HL-60/S4 treated with phorbol 12-myristate 13-acetate at 8.2 ng/mL for 4 days and 3 days (cell line): Measurements from ENCODE around the gene EXTL1.

Source experiments
- in situ Hi-C: fragments of 300-500 bp; cut with MboI; formaldehyde crosslinking; loops from 2 replicates; pipeline ENCODE4 v1.15.0; 2022; ENCODE audit warnings: low sequenced_read_pairs

EXTL1 gene

DNA sequence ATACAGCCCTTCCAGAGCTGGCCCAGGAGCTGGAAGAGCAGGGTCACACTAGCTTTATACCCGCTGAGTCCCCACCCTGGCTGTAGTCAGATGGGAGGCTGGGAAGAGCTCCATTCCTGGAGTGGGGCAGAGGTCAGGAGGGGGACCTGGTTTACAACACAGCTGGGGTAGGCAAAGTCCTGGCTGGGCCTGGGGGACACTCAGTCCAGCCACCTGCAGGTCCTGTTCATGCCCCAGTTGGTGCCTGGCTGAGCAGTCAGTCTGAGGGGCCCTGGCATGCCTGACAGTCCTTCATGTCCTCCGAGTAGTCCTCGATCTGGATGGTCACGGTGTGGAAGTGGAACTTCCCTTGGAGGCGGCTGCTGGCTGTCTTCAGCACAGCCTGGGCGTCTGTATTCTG, 17.3 kb downstream of the EXTL1 start:
- in situ Hi-C loops = no loop called here

DNA sequence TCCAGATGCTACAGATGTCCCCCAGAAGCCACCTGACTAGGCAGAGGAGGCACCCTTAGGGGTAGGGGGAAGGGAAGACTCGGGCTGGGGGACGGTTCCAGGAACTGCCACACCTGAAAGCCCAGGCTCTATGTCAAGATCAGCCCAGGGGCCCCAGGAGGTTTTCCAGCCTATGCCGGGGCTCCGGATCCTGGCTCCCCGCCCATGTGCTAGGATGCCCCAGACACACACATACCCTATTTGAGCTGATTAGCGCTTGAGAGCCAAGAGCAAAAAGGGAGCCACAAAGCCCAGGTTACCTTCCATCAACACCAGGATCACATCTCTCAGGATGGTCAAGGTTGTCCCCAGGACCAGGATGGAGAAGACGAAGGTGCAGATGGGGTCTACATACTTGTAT, 19.8 kb downstream of the EXTL1 start:
- in situ Hi-C loops = no loop called here

DNA sequence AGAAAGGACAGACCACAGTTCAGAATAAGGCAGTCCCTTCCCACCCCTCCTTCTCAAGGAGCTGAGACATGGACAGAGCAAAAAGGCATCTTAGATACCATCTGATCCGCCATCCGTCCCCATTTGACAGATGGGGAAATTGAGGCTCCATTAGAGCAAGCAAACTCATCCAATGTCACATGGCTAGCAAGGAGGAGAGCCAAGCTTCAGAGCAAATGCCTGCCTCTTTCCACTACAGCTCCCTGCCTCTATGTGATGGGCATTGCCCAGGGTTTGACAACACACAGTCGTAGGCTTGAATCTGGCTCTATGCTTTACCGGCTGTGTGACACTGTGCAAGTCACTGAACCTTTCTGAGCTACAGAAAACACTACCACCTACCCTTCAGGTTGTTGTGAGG, 20.4 kb downstream of the EXTL1 start:
- in situ Hi-C loops = no loop called here

DNA sequence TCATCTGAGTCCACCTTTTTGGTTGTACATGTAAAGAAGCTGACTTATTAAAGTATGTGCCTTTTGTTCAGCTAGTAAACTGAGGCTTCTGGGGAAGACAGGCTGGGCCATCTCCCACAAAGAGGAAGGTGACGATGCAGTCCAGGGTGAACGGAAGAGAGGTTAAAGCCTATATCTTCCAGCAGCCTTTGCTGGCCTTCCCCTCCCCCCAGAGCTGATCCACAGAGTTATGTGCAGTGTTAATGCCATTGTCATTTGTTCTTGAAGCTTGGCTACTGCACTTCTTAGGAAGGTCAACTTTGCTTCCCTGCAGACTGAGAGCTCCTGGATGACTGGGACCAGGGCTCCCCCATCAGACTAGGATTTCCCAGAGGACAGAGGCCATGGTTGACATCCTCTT, 22.2 kb downstream of the EXTL1 start:
- in situ Hi-C loops = no loop called here

DNA sequence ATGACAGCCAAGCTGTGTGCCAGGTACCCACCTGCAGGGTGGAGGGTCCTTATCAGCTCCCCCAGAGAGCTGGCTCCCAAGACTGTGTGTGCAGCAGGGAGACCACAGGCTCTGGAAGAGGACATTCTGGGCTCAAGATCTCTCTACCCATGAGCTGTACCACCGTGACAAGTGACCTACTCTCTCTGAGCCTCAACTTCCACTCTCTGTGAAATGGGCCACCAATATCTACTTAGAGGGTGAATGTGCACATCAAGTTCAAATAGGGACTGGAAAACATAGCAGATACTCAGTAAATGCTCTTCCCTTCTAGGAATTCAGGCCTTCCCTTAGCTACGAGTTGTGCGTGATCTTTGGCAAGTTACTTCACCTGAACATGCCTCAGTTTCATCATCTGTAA, 22.8 kb downstream of the EXTL1 start:
- in situ Hi-C loops = no loop called here

DNA sequence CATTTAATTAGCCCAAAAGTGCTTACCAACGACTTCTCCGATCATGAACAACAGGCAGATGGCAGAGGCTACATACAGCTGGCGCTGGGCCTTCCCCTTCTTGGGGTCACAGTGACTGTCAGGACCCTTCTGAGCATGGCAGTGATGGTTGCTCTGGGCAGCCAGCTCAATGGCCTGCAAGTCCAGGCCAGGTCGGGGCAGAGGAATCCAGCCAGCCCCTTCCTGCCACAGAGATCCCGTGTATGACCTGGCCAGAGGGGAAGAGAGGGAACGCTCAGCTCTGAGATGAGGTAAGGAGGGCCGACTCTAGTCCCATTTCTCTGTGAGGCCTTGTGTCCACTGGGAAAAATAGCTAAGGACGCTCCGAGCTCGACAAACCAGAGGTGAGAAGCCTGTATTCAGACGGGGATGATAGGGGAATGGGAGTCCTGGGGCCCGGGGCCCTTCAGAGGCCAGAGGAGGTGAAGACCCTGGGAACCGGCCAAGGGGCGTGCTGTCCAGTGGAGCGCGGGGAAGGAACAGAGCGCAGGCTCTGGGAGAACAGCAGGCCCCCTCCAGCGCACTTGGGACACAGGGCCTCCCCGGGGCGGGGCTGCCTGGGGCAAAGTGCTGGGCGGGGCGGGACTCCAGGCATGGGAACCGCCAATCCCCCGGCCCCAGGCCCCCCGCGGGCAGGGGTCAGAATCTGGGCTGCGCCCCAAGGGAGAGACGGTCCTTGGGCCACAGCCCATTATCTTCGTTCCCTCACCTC, 23.6 kb downstream of the EXTL1 start:
- in situ Hi-C loops = no loop called here

DNA sequence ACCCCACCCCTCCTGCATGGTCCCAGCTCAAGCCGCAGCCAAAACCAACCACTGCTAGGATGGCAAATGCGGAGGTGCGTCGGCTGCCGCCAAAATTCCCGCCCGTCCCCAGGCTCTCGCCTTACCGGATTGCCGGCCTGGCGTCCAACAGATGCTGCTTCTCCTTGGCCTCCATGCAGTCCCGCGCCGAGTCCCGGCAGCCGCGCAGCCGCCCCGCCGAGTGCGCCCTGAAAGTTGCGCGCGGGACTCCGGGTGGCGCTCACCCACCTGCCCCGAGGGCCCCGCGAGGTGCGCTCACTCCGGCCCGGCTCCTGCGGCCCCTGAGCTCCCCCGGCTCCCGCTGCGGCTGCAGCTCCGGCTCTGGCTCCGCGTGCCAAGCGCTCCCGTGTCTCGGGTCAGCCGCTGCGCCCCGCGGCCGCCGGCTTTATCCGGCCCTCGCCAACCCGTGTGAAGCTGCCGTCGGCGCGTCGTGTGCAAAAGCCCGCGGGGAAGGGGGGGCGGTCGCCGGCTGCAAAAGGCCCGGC, 24.2 kb downstream of the EXTL1 start, which contains the start of gene SLC30A2:
Gene SLC30A2 (minus strand): TSS at position 397 of the 524 bp plus-strand sequence. CDS start 222 bp downstream, at position 175.
- in situ Hi-C loops = no loop called here

DNA sequence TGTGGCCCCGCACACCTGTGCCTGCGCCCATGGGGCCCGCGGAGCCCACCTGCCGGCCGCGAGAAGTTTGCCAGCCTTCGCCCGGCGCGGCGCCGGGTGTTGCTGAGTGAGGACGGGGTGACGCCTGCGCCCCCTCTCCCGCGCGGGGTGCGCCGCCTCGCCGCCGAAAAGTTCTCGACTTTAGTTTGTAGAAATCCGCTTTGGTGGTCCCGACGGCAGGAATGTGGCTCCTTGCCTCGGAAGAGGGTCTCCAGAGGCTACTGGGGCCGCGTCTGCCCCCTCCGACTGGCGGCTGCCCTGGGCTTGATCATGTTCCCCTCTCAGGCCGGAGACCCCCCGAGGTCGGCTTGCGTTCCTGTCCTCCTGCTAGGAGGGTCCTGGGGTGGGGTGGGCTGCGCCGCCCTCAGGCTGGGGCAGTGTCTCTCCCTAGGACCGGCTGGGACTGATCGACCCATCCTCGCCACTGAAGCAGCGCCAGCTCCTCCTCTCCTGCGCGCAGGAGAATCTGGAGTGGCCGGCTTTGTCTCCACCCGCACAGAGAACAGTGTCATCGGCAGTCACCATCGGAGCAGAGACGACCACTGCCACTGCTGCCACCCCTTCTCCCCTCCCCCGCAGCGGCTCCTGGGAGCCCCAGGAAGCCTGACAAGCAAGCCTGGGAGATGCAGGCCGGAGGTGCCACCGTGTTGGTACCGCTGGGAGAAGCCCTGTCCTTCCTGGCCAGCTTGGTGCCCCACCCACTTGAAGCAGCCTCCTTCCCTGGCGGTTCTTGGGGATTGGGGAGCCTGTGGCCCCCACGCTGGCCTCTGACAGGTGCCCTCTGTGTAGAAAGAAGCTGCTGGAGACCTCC, 24.9 kb downstream of the EXTL1 start:
- in situ Hi-C loops = no loop called here

DNA sequence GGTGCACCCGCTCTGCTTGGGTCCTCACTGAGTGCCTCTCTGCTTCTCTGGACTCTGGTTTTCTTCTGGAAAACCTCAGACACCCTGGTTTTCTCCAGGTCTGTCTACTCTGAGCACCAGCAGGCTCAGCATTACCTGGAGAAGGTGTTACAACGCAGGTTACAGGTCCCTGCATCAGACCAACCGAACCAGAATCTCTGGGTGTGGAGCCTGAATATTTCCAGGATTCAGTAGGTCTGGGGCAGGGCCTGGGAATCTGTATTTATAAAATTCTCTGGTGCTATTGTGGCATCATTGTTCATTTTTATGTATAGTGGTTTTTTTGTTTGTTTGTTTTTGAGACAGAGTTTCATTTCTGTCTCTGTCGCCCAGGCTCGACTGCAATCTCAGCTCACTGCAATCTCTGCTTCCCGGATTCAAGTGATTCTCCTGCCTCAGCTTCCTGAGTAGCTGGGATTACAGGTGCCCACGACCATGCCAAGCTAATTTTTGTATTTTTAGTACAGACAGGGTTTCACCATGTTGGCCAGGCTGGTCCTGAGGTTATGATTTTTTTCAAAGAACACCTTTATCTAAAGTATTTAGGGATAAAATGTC, 25.8 kb downstream of the EXTL1 start:
- in situ Hi-C loops = no loop called here

DNA sequence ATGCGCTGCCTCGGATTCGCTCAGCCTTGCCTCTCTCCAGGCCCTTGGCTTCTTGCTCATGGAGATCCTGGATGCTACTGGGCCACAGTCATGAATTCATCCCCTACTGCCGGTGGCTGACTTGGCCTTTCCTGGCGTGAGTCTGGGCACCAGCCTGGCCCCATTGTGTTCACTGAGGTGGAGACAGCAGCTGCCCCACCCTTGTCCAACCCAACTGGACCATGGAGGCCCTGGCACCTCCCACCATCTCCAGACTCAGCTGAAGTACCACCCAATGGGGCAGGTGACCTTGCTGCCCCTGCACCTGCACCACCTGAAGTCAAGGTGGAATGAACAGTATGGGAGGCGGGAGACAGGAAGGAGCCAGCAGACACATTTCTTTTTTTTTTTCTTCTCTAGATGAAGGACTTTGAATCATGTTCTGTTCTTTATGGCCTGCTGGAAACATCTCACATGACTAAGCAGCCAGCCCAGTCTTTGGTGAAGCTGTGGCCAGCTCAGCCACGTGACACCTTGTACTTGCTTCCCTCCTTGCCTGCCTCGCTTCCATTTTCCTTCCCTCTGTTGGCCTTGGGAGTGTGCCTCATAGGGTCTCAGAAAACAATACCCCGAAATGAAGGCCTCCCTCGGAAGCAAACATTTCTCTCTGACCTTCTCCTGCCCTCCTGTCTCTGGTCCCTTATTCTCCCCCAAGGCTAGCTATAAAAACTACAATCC, 28.1 kb downstream of the EXTL1 start:
- in situ Hi-C loops = no loop called here

DNA sequence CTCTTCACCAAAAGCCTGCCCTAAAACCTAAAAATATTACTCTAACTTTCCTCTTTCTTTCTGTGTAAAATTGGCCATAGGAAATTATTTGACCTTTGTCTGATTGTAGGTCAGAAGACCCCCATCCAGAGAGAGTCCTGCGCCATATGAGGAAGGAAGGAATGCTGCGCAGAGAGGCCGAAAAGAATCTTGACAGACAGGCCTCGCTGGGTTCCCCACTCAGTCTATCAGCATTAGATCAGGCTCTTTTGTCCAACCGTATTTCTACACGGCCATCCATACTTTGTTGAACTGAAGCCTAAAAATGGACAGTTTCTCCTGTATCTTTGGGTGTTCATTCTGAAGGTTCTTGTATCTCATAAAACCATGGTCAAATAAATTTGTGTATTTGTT, 28.7 kb downstream of the EXTL1 start:
- in situ Hi-C loops = no loop called here

DNA sequence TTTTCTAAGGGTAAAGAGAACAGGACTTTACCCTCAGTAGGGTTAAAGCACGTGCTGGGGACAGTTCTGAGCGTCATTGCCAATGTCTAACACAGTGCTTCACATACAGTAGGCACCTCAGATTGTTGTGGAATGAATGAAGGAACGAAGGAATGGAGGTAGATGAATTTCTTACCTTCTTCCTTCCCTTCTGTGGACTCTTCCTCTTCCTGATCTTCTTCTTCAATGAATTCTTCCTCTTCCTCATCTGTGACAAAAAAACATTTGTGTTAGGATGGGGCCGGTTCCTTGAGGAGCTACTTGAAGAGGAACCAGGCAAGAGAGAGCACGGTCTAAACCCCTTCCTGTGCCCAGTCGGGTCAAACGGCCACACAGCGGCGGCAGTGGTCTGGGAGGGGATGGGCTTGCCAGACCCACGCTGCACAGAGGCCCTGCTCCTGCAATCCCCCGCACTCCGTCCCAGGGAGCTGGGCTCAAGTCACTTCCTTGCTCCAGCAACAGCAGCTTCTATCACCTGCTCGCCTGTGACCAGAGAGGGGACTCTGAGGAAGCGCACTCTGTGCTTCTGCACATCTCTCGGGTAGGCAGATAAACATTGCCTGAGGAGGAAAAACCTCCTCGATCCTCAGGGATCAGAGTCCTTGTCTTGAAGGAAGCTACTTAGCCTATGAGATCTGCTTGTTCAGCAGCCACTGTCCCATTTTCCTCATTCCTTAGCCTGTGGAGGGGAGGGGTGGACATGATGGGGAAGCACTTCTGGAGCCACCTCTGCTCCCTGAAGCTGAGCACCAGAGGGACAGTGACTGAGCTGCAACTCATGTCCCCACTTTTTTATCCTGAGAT, 32.4 kb downstream of the EXTL1 start:
- in situ Hi-C loops = no loop called here

DNA sequence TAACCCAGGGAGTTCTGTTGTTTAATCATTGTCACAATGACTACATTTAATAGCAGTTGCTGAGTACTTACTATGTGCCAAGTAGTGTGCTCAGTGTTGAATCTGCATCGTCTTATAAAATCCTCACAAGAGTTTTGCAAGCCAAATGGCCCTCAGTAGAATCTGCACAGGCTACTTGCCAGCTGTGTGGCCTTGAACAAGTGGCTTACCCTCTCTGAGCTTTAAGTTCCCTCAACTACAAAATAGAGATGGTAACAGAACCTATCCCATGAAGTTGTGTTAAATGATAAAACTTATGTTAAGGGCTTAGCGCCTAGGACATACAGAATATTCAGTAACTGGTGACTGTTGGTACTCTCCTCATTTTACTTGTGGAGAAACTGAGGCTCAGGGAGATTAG, 33.5 kb downstream of the EXTL1 start:
- in situ Hi-C loops = no loop called here

DNA sequence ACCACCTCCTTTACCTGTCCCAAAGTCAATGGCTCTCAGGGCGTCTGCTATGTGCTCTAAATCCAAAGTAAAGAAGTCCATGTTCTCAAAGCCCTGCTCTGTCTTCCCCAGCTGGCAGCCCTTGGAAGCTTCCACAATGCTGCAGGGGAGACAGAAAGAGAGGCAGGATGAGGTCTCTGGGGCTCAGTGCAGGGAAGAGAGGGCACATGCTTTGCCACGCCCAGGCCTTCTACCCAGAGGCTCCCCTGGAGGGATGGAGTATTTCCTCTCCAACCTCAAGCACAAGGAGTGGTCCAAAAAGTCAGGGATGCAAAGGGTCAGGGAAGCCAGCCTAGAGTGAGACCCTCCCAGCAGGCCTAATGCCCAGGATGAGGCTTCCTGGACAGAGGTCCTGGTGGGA, 35.6 kb downstream of the EXTL1 start:
- in situ Hi-C loops = no loop called here

DNA sequence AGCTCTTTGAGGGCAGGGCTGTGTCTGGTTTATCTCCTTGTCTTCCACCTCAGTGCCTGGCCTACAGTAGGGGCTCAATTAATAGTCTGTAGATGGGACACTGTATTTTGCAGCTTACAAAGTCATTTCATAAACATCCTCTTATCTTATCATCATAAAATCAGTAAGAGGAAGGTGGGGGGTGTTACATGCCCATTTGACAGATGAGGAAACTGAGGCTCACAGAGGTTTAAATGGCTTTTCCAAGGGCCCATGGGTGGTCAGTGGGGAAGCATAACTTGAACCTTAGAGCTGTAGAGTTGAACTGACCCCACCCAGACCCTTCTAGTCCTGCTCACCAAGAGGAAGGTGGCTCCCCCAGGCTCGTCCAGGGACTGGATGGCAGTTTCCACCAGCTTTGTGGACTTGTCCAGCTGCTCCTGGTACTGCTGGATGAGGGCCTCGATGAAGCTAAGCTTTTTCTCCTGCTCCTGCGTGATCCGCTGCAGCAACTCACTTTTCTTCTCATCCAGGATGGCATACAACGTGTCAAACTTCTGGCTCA, 36.5 kb downstream of the EXTL1 start:
- in situ Hi-C loops = no loop called here

DNA sequence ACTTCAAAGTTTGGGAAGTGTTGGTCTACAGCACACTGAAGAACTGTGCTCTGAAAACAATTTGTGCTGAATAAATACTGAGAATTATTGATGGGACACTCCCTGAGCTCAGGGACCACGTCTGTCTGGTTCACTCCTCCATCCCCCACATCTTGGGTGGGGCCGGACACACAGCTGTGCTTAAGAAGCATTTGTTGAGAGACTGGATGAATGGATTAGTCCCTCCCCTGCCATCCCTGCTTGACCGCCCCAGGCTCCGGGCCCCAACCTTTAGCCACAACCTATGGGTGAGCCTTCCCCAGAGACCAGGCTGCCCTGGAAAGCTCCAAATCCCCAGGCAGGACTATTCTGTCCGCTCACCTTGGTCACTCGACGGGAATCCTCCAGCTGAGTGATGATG, 38.3 kb downstream of the EXTL1 start:
- in situ Hi-C loops = no loop called here

DNA sequence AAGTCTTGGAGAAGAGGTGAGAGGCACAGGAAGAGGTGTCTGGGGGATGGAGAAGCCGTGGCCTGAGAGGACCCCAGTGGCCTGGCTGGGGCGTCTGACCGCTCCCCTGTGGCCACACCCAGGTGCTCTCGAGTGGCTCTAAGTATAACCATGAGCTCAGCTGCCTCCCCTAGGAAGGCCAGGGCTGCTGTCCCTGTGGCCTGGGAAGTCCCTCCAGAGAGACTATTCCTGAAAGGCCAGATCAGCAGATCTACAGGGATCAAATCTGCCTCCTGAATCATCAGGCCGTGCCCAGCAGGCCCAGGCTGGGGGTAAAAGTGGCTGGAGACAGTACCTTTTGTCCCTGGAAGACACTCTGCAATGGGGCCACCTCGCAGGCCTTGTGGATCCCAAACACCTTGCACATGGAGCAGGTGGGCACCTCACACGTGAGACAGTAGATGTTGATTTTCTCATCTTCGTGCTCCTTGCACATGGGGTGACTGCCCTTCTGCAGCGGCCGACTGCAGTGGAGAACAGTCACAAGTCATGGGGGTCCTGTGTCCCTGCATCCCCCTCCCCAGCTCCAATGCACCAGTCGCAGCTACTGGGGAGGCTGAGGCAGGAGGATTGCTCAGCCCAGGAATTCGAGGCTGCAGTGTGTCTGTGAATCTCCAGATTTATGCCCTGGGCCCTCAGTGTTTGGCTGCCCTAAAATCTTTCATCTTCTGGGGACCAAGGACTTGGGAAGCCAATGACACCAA, 39.4 kb downstream of the EXTL1 start:
- in situ Hi-C loops = no loop called here

DNA sequence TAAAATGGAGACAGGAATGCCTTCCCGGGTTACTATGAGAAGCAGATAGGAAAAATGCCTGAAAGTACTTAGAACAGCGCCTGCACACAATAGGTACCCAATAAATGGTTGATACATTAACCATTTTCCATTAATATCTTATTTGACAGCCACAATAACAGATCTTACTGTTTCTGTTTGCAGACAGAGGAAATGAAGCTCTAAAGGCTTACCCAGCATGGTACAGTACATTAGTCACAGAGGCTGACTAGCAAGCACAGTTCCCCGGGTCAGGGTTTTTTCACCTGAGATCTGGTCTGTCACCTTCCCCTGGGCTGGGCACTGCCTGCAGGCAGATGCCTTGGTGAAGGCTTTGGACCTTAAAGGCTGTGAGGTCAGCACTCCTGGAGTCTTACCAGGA, 43.0 kb downstream of the EXTL1 start:
- in situ Hi-C loops = no loop called here

DNA sequence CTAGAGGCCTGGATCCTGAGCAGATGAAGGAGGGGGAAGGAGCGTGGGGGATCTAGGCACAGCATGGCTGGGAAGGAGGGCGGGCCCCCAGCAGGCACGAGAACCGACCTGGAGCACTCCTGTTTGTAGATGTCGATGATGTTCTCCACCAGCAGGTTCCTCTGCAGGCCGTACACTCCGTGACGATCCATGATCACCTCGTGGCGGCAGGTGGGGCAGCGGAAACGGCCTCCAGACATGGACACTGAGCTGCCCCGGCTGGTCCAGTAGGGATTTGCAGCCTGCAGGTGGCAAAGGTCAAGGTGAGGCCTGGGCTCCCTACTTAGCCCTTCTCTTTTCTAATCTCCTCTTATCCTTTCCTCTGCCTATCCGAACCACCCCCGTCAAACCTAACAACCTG, 44.6 kb downstream of the EXTL1 start:
- in situ Hi-C loops = no loop called here
